ENCODE measurements around the gene LIPA. TPM values are rescaled to one million over a fixed set of nuclear protein-coding genes. Genes with fewer than 3 reads are reported as not detected.

The LIPA gene
- polyA plus RNA-seq, 1 donor (not counting 4 experiments of a cell fraction or from before 2014, with no cell fraction given) = 156 TPM

GRCh38 chr10:89297356-89297755, 45.8 kb upstream of the LIPA start:
- Histone ChIP-seq H3K4me2 (ENCODE audit: control insufficient read depth, extremely low read depth, insufficient read depth, low read depth, low read length) (no peak overlapping the region), H3K9ac (ENCODE audit: control insufficient read depth, extremely low read depth, insufficient read depth, low read length) (no peak overlapping the region), H3K27me3 (ENCODE audit: control insufficient read depth, extremely low read depth, insufficient read depth, low read length) (no peaks in the 10 kb centered on the region), H3K4me1 (ENCODE audit: control insufficient read depth, extremely low read depth, insufficient read depth, low read length) (peaks cover 8% of the 10 kb centered on the region), H2AFZ (ENCODE audit: control insufficient read depth, low read length) (no peak overlapping the region), H3K4me3 (ENCODE audit: control insufficient read depth in 2 of 3, extremely low read depth in 1 of 3, insufficient read depth in 2 of 3, low read depth in 1 of 3, low read length in 3 of 3) (no peak overlapping the region), H3K79me2 (ENCODE audit: control insufficient read depth, insufficient read depth, low read length) (no peaks in the 10 kb centered on the region), H3K9me3 (ENCODE audit: control insufficient read depth, low read depth, low read length) (no peaks in the 10 kb centered on the region), H3K9me1 (ENCODE audit: control insufficient read depth, extremely low read depth, insufficient read depth, low read length) (no peaks in the 10 kb centered on the region), H3K27ac (ENCODE audit: control insufficient read depth, insufficient read depth, low read length) (no peak overlapping the region), H3K36me3 (ENCODE audit: control insufficient read depth in 2 of 2, extremely low read depth in 1 of 2, insufficient read depth in 2 of 2, low read length in 2 of 2) (no peaks in the 10 kb centered on the region), H4K20me1 (ENCODE audit: control insufficient read depth, extremely low read depth, insufficient read depth, low read length) (no peaks in the 10 kb centered on the region)
- dilution Hi-C loops (cut with MboI; ENCODE audit: extremely low pct_ligation_motif_present, low sequenced_read_pairs) = no loop called here
- FAIRE-seq (no peak), DNase-seq (ENCODE audit: low read depth, low spot score) (no peak)
- TF ChIP-seq CTCF (optimal IDR thresholded peaks at IDR 0.05 in 1 of 3, IDR thresholded peaks at IDR 0.05 in 1 of 3, conservative IDR thresholded peaks at IDR 0.05 in 1 of 3; ENCODE audit: extremely low read depth in 1 of 3, insufficient read depth in 2 of 3, low read length in 3 of 3) = no peak
- TF ChIP-seq EZH2 (IDR thresholded peaks at IDR 0.05; ENCODE audit: low read length) = no peak

- DNase-seq (ENCODE audit: low read depth, low spot score) = no peak
- Histone ChIP-seq H4K20me1 (ENCODE audit: control insufficient read depth, extremely low read depth, insufficient read depth, low read length) (no peaks in the 10 kb centered on the region), H3K27ac (ENCODE audit: control insufficient read depth, insufficient read depth, low read length) (no peak overlapping the region), H3K9me1 (ENCODE audit: control insufficient read depth, extremely low read depth, insufficient read depth, low read length) (no peaks in the 10 kb centered on the region), H3K36me3 (ENCODE audit: control insufficient read depth in 2 of 2, extremely low read depth in 1 of 2, insufficient read depth in 2 of 2, low read length in 2 of 2) (no peaks in the 10 kb centered on the region), H3K4me1 (ENCODE audit: control insufficient read depth, extremely low read depth, insufficient read depth, low read length) (peaks cover 3% of the 10 kb centered on the region), H3K9ac (ENCODE audit: control insufficient read depth, extremely low read depth, insufficient read depth, low read length) (no peak overlapping the region), H3K79me2 (ENCODE audit: control insufficient read depth, insufficient read depth, low read length) (no peaks in the 10 kb centered on the region), H3K4me2 (ENCODE audit: control insufficient read depth, extremely low read depth, insufficient read depth, low read depth, low read length) (no peak overlapping the region), H2AFZ (ENCODE audit: control insufficient read depth, low read length) (peak overlapping the region; percentile 46), H3K4me3 (ENCODE audit: control insufficient read depth in 2 of 3, extremely low read depth in 1 of 3, insufficient read depth in 2 of 3, low read depth in 1 of 3, low read length in 3 of 3) (no peak overlapping the region), H3K27me3 (ENCODE audit: control insufficient read depth, extremely low read depth, insufficient read depth, low read length) (no peaks in the 10 kb centered on the region), H3K9me3 (ENCODE audit: control insufficient read depth, low read depth, low read length) (no peaks in the 10 kb centered on the region)
- TF ChIP-seq EZH2 (IDR thresholded peaks at IDR 0.05; ENCODE audit: low read length) (no peak), CTCF (optimal IDR thresholded peaks at IDR 0.05 in 1 of 3, IDR thresholded peaks at IDR 0.05 in 1 of 3, conservative IDR thresholded peaks at IDR 0.05 in 1 of 3; ENCODE audit: extremely low read depth in 1 of 3, insufficient read depth in 2 of 3, low read length in 3 of 3) (no peak)
- no peak for FAIRE-seq
- dilution Hi-C loops (cut with MboI; ENCODE audit: extremely low pct_ligation_motif_present, low sequenced_read_pairs) = no loop called here
These were observed 44.7 kb upstream of the LIPA start for GRCh38 chr10:89296220-89296648.
